HEK293 (cell line): ENCODE measurements around the gene PPP1R3G.

Source experiments
- CTCF ChIA-PET: fragments of 350-600 bp; formaldehyde crosslinking; extraction: SDS; loops from one replicate; lab custom pipeline; 2021; ENCODE audit warnings: antibody characterized with exemption; lab: Yijun Ruan, JAX
- POLR2A ChIA-PET: fragments of 300-600 bp; formaldehyde crosslinking; extraction: SDS; loops from one replicate; lab custom pipeline; 2020; ENCODE audit warnings: antibody characterized with exemption, inconsistent platforms; lab: Yijun Ruan, JAX
- H3K27ac ChIP-seq: fragments of 200-500 bp; sonication (Bioruptor generic); 2 replicates; pipeline ENCODE4 v1.5.1; 2014; ENCODE audit warnings: low read depth, low read length, control low read depth, inconsistent platforms; ENCODE audit errors: extremely low read depth
- H3K36me3 ChIP-seq, 2 experiments: fragments of 200-500 bp in 1 of 2; sonication (Bioruptor generic) in 1 of 2; 1 replicate in 1 of 2; 2 replicates in 1 of 2; pipeline ENCODE4 v1.5.1; 2014 to 2017; ENCODE audit warnings: inconsistent platforms in 2 of 2, low read length in 2 of 2; ENCODE audit not compliant: control insufficient read depth in 2 of 2, insufficient read depth in 1 of 2
- H3K4me1 ChIP-seq: fragments of 200-500 bp; sonication (Bioruptor generic); 2 replicates; pipeline ENCODE4 v1.5.1; 2014; ENCODE audit warnings: mild to moderate bottlenecking, low read length, inconsistent platforms; ENCODE audit not compliant: control insufficient read depth, insufficient read depth
- H3K4me3 ChIP-seq: 2 replicates; pipeline ENCODE4 v1.5.1; 2011; ENCODE audit warnings: low read depth, mild to moderate bottlenecking, control low read depth, low read length, moderate library complexity
- H3K9me3 ChIP-seq: fragments of 200-500 bp; sonication (Bioruptor generic); 2 replicates; pipeline ENCODE4 v1.5.1; 2014; ENCODE audit warnings: low read depth, low read length, inconsistent platforms; ENCODE audit not compliant: control insufficient read depth, insufficient read depth
- BCL11A ChIP-seq: fragments of 450-650 bp; formaldehyde crosslinking; IDR thresholded peaks from 2 replicates; pipeline ENCODE4 v1.5.1; 2016; ENCODE audit warnings: low read depth, missing biosample characterization, missing genetic modification characterization
- GFI1B ChIP-seq: fragments of 450-650 bp; formaldehyde crosslinking; IDR thresholded peaks from 2 replicates; pipeline ENCODE4 v1.5.1; 2016; ENCODE audit warnings: missing biosample characterization, missing genetic modification characterization
- PBX3 ChIP-seq: sonication (generic); formaldehyde crosslinking; IDR thresholded peaks from 2 replicates; pipeline ENCODE4 v1.8.1; 2022; ENCODE audit warnings: mild to moderate bottlenecking, moderate library complexity, missing genetic modification reagents
- REPIN1 ChIP-seq: fragments of 450-650 bp; formaldehyde crosslinking; IDR thresholded peaks from 2 replicates; pipeline ENCODE4 v1.5.1; 2017; ENCODE audit warnings: missing biosample characterization, missing genetic modification characterization, low read depth
- ZBTB20 ChIP-seq: fragments of 450-650 bp; formaldehyde crosslinking; IDR thresholded peaks from 2 replicates; pipeline ENCODE4 v1.5.1; 2016; ENCODE audit warnings: missing biosample characterization, missing genetic modification characterization
- ZBTB26 ChIP-seq: fragments of 450-650 bp; formaldehyde crosslinking; optimal IDR thresholded peaks from 2 replicates; pipeline ENCODE3; 2016; ENCODE audit warnings: missing biosample characterization, mild to moderate bottlenecking, missing genetic modification characterization
- ZBTB48 ChIP-seq: fragments of 450-650 bp; formaldehyde crosslinking; IDR thresholded peaks from 2 replicates; pipeline ENCODE4 v1.5.1; 2016; ENCODE audit warnings: missing biosample characterization, missing genetic modification characterization
- ZBTB7A ChIP-seq: fragments of 450-650 bp; formaldehyde crosslinking; IDR thresholded peaks from 2 replicates; pipeline ENCODE4 v1.5.1; 2016; ENCODE audit warnings: low read depth, missing biosample characterization, missing genetic modification characterization
- ZEB2 ChIP-seq: fragments of 450-650 bp; formaldehyde crosslinking; IDR thresholded peaks from 2 replicates; pipeline ENCODE4 v1.5.1; 2016; ENCODE audit warnings: missing biosample characterization, missing genetic modification characterization
- ZFHX2 ChIP-seq: fragments of 450-650 bp; formaldehyde crosslinking; conservative IDR thresholded peaks from 2 replicates; pipeline ENCODE4 v1.5.1; 2016; ENCODE audit warnings: missing biosample characterization, missing genetic modification characterization
- ZNF112 ChIP-seq: fragments of 450-650 bp; formaldehyde crosslinking; IDR thresholded peaks from 2 replicates; pipeline ENCODE4 v1.5.0; 2017; ENCODE audit warnings: missing biosample characterization, missing genetic modification characterization
- ZNF138 ChIP-seq: fragments of 450-650 bp; formaldehyde crosslinking; IDR thresholded peaks from 2 replicates; pipeline ENCODE4 v1.5.1; 2016; ENCODE audit warnings: missing biosample characterization, missing genetic modification characterization, borderline replicate concordance
- ZNF214 ChIP-seq: fragments of 450-650 bp; formaldehyde crosslinking; IDR thresholded peaks from 2 replicates; pipeline ENCODE4 v1.5.1; 2017; ENCODE audit warnings: missing biosample characterization, mild to moderate bottlenecking, missing genetic modification characterization, borderline replicate concordance
- ZNF239 ChIP-seq: fragments of 450-650 bp; formaldehyde crosslinking; IDR thresholded peaks from 2 replicates; pipeline ENCODE4 v1.5.1; 2016; ENCODE audit warnings: missing biosample characterization, missing genetic modification characterization
- ZNF324 ChIP-seq: fragments of 450-650 bp; formaldehyde crosslinking; IDR thresholded peaks from 2 replicates; pipeline ENCODE4 v1.5.1; 2016; ENCODE audit warnings: missing biosample characterization, missing genetic modification characterization
- ZNF391 ChIP-seq: fragments of 450-650 bp; formaldehyde crosslinking; IDR thresholded peaks from 2 replicates; pipeline ENCODE4 v1.5.1; 2016; ENCODE audit warnings: low read depth, missing biosample characterization, missing genetic modification characterization, borderline replicate concordance
- ZNF544 ChIP-seq: fragments of 450-650 bp; formaldehyde crosslinking; IDR thresholded peaks from 2 replicates; pipeline ENCODE4 v1.5.0; 2017; ENCODE audit warnings: missing biosample characterization, missing genetic modification characterization
- ZNF571 ChIP-seq: fragments of 450-650 bp; formaldehyde crosslinking; IDR thresholded peaks from 2 replicates; pipeline ENCODE4 v1.5.0; 2017; ENCODE audit warnings: missing biosample characterization, missing genetic modification characterization
- ZNF580 ChIP-seq: fragments of 450-650 bp; formaldehyde crosslinking; IDR thresholded peaks from 2 replicates; pipeline ENCODE4 v1.5.1; 2016; ENCODE audit warnings: missing biosample characterization, missing genetic modification characterization
- ZNF629 ChIP-seq: fragments of 450-650 bp; formaldehyde crosslinking; IDR thresholded peaks from 2 replicates; pipeline ENCODE4 v1.5.1; 2017; ENCODE audit warnings: missing biosample characterization, missing genetic modification characterization
- ZNF654 ChIP-seq: fragments of 450-650 bp; formaldehyde crosslinking; IDR thresholded peaks from 2 replicates; pipeline ENCODE4 v1.5.1; 2016; ENCODE audit warnings: low read depth, missing biosample characterization, missing genetic modification characterization
- ZNF707 ChIP-seq: fragments of 450-650 bp; formaldehyde crosslinking; IDR thresholded peaks from 2 replicates; pipeline ENCODE4 v1.5.1; 2016; ENCODE audit warnings: missing biosample characterization, missing genetic modification characterization
- ZNF830 ChIP-seq: fragments of 450-650 bp; IDR thresholded peaks from 2 replicates; pipeline ENCODE4 v1.5.0; 2018; ENCODE audit warnings: missing biosample characterization, missing genetic modification characterization, low read depth, mild to moderate bottlenecking, moderate library complexity
- ZNF837 ChIP-seq: fragments of 450-650 bp; formaldehyde crosslinking; IDR thresholded peaks from 2 replicates; pipeline ENCODE4 v1.5.1; 2016; ENCODE audit warnings: missing biosample characterization, missing genetic modification characterization
- ZSCAN4 ChIP-seq: fragments of 450-650 bp; formaldehyde crosslinking; IDR thresholded peaks from 2 replicates; pipeline ENCODE4 v1.5.1; 2017; ENCODE audit warnings: missing biosample characterization, missing genetic modification characterization

The PPP1R3G gene

GRCh38 chr6:5083307-5083583 is 1.9 kb upstream of the PPP1R3G start (continued):
- TF ChIP-seq ZNF391 (tag by site-specific recombination) (no peak), ZNF830 (no peak), ZNF239 (no peak), ZBTB26 (tag by site-specific recombination) (no peak), ZNF544 (tag by site-specific recombination) (no peak), ZNF112 (tag by site-specific recombination) (no peak), ZNF571 (no peak)

GRCh38 chr6:5083813-5084359 is 1.3 kb upstream of the PPP1R3G start:
- H3K9me3 ChIP-seq: no peaks in the 10 kb centered on the region
- H3K4me1 ChIP-seq: no peaks in the 10 kb centered on the region
- no peak overlapping the region; the same call in 1 of the 2 replicates for H3K27ac ChIP-seq
- H3K4me3 ChIP-seq: no peak overlapping the region
- H3K36me3 ChIP-seq: no peaks in the 10 kb centered on the region
- CTCF ChIA-PET: interaction anchor here (0.7 to 1.2 kb wide), 2 partner anchors 51 to 476 kb away, joined by 3 to 4 read pairs; no protein-coding TSS in a partner anchor
- TF ChIP-seq BCL11A (tag by site-specific recombination): no peak
- TF ChIP-seq ZBTB7A: no peak
- TF ChIP-seq ZEB2: no peak
- TF ChIP-seq ZBTB48: peak; percentile 60; the same call in 1 of the 2 replicates
- no peak for TF ChIP-seq ZBTB20 (tag by site-specific recombination)
- TF ChIP-seq GFI1B (tag by site-specific recombination): no peak
- POLR2A ChIA-PET: no interaction called here

GRCh38 chr6:5084360-5084780 is 771 bp upstream of the PPP1R3G start:
- Histone ChIP-seq H3K9me3 (no peaks in the 10 kb centered on the region), H3K4me3 (peak overlapping the region; percentile 54), H3K36me3 (no peaks in the 10 kb centered on the region), H3K27ac (peak overlapping the region; percentile 69; the same call in 1 of the 2 replicates), H3K4me1 (no peaks in the 10 kb centered on the region)
- POLR2A ChIA-PET: interaction anchor here (0.6 kb wide), 1 partner anchor 1497 kb away, joined by 3 read pairs; no protein-coding TSS in a partner anchor
- TF ChIP-seq ZNF214 (tag by site-specific recombination) (no peak), ZNF707 (tag by site-specific recombination) (no peak), ZNF837 (tag by site-specific recombination) (no peak), ZNF629 (tag by site-specific recombination) (no peak), ZNF654 (tag by site-specific recombination) (no peak), PBX3 (CRISPR knock-in tag) (0 out of 2 replicates have a peak, but pooled peaks have one; percentile 17), ZNF571 (no peak), REPIN1 (tag by site-specific recombination) (no peak), ZFHX2 (0 out of 2 replicates have a peak, but pooled peaks have one; percentile 9), ZNF324 (tag by site-specific recombination) (no peak), ZNF580 (tag by site-specific recombination) (no peak), ZNF138 (tag by site-specific recombination) (no peak), ZSCAN4 (tag by site-specific recombination) (no peak), ZBTB26 (tag by site-specific recombination) (peak; percentile 33)
- CTCF ChIA-PET: no interaction called here
